Activated CD8-positive, alpha-beta T cell treated with anti-CD3 and anti-CD28 coated beads, Interleukin-2, amount 10 ng/mL, durations not matched to agents 7 days and 5 days (primary cell): ENCODE results near the gene KIF1B. TPM values are rescaled to one million over a fixed set of nuclear protein-coding genes. Genes with fewer than 3 reads are reported as not detected.
"Not testable (repeated sequence)": the region's sequence is repeated elsewhere in the genome, so short reads cannot be mapped to it uniquely, and the experiment has no call there.

Experiments used
- ATAC-seq: fragments of 150-1000 bp; cut with Tn5 transposase; one replicate; pipeline ENCODE4 v1.10.0; 2021; ENCODE audit warnings: moderate library complexity
- CTCF ChIA-PET: fragments of 350-600 bp; sonication (Branson Sonifier 250); formaldehyde crosslinking; loops from one replicate; lab custom pipeline; 2021; ENCODE audit warnings: antibody characterized with exemption; lab: Charles Lee
- POLR2A ChIA-PET: fragments of 350-600 bp; sonication (Branson Sonifier 250); formaldehyde crosslinking; loops from one replicate; lab custom pipeline; 2021; ENCODE audit warnings: antibody characterized with exemption; lab: Charles Lee
- DNase-seq: peaks from one replicate; pipeline ENCODE4 v3.0.0-alpha.2; 2020
- H3K27ac Mint-ChIP-seq: one replicate; pipeline ENCODE4 v1.8.0; 2021; ENCODE audit warnings: mild to moderate bottlenecking, mixed read lengths
- H3K27me3 Mint-ChIP-seq: one replicate; pipeline ENCODE4 v1.8.0; 2021; ENCODE audit warnings: low read depth, mixed read lengths
- H3K36me3 Mint-ChIP-seq: one replicate; pipeline ENCODE4 v1.8.0; 2021; ENCODE audit warnings: low read depth, mixed read lengths
- H3K4me1 Mint-ChIP-seq: one replicate; pipeline ENCODE4 v1.8.0; 2021; ENCODE audit warnings: low read depth, mixed read lengths
- H3K4me3 Mint-ChIP-seq: one replicate; pipeline ENCODE4 v1.8.0; 2021; ENCODE audit warnings: mild to moderate bottlenecking, mixed read lengths
- H3K9me3 Mint-ChIP-seq: one replicate; pipeline ENCODE4 v1.8.0; 2022; ENCODE audit warnings: mixed read lengths; ENCODE audit not compliant: insufficient read depth
- total RNA-seq, 2 experiments: library from RNA; stranded (reverse); gene quantifications; one replicate each; pipeline ENCODE4 v1.2.3, GENCODE V29; 2021

Gene KIF1B
- total RNA-seq, 2 experiments from 2014 or later, result 9.2 to 9.6 TPM

DNA sequence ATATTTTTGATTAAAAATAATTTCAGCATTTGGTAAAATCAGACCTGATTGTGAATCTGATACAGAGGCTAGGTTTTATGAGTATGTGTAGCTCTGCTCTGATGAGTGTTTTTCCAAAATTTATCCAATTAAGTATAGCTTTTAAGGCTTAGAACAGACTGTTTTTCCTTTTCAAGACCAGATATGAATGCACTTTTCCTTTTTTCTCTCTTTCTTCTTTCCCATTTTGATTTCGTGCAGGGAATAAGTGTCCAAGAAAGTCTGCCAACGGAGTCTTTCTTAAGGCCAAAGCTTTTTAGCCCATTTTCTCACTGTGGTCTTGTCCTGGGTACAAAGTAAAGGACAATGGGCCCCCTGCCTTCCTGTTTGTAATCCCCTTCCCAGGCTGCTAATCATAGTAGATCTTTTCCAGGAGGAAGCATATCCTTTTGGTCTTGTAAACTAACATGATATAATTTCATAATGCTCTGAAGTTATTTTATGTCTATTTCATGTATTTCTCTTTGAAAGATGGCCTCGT lies 2.9 kb downstream of the KIF1B start:
- POLR2A ChIA-PET, result no interaction called here
- Mint-ChIP-seq H3K27ac (no peak overlapping the region), H3K4me3 (no peak overlapping the region), H3K4me1 (peaks cover 49% of the 10 kb centered on the region), H3K9me3 (no peaks in the 10 kb centered on the region), H3K27me3 (peaks cover 17% of the 10 kb centered on the region), H3K36me3 (no peaks in the 10 kb centered on the region)
- no peak for DNase-seq
- CTCF ChIA-PET, result interaction anchor here (0.8 to 2.6 kb wide), 4 partner anchors 11 to 263 kb away, joined by 3 to 8 read pairs (median 4); partner anchors contain the start of gene CENPS
- no peak for ATAC-seq

- ATAC-seq, result peak; percentile 54
- H3K9me3 Mint-ChIP-seq, result no peaks in the 10 kb centered on the region
- no peak for DNase-seq
- peak overlapping the region; percentile 39 for H3K4me3 Mint-ChIP-seq
- ChIA-PET CTCF (interaction anchor here (0.7 to 1.9 kb wide), 8 partner anchors 11 to 279 kb away, joined by 3 to 6 read pairs (median 4); partner anchors contain the start of genes CENPS and PGD), POLR2A (no interaction called here)
- peaks cover 7% of the 10 kb centered on the region for H3K27me3 Mint-ChIP-seq
- no peaks in the 10 kb centered on the region for H3K36me3 Mint-ChIP-seq
- peaks cover 38% of the 10 kb centered on the region for H3K4me1 Mint-ChIP-seq
- no peak overlapping the region for H3K27ac Mint-ChIP-seq
Measured at GRCh38 chr1:10216090-10216749, 5.8 kb downstream of the KIF1B start.

- Mint-ChIP-seq H3K4me3 (no peak overlapping the region), H3K27ac (no peak overlapping the region), H3K27me3 (no peaks in the 10 kb centered on the region), H3K9me3 (no peaks in the 10 kb centered on the region), H3K4me1 (peaks cover 29% of the 10 kb centered on the region), H3K36me3 (no peaks in the 10 kb centered on the region)
- DNase-seq, result no peak
- CTCF ChIA-PET, result interaction anchor here (3.9 kb wide), 1 partner anchor 8 kb away, joined by 36 read pairs; the partner anchor contains the start of gene KIF1B
- no peak for ATAC-seq
- POLR2A ChIA-PET, result no interaction called here
Measured at GRCh38 chr1:10217748-10218441, 7.5 kb downstream of the KIF1B start.

- Mint-ChIP-seq H3K36me3 (no peaks in the 10 kb centered on the region), H3K4me3 (no peak overlapping the region), H3K27ac (no peak overlapping the region), H3K9me3 (no peaks in the 10 kb centered on the region), H3K27me3 (no peaks in the 10 kb centered on the region), H3K4me1 (peaks cover 23% of the 10 kb centered on the region)
- ATAC-seq (no peak), DNase-seq (no peak)
- ChIA-PET POLR2A (no interaction called here), CTCF (interaction anchor here (1.2 to 3.9 kb wide), 2 partner anchors 11 to 209 kb away, joined by 3 to 36 read pairs; partner anchors contain the start of gene KIF1B)
Measured at GRCh38 chr1:10220200-10220599, 9.8 kb downstream of the KIF1B start.

DNA sequence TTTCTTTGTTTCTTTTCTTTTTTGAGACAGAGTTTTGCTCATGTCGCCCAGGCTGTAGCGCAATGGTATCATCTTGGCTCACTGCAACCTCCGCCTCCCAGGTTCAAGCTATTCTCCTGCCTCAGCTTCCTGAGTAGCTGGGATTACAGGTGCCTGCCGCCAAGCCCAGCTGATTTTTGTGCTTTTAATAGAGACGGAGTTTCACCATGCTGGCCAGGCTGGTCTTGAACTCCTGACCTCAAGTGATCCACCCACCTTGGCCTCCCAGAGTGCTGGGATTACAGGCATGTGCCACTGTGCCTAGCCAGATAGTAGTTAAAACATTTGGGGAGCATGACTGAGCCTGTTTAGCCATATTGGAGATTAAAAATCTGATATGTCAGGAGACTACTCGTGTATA lies 10.3 kb downstream of the KIF1B start:
- H3K36me3 Mint-ChIP-seq, DNase-seq, H3K27ac Mint-ChIP-seq, H3K4me3 Mint-ChIP-seq, H3K27me3 Mint-ChIP-seq, H3K9me3 Mint-ChIP-seq, ATAC-seq, POLR2A ChIA-PET: not testable (repeated sequence)
- H3K4me1 Mint-ChIP-seq, result peaks cover 19% of the 10 kb centered on the region
- CTCF ChIA-PET, result interaction anchor here (1.0 to 3.9 kb wide), 3 partner anchors 11 to 271 kb away, joined by 3 to 36 read pairs (median 3); partner anchors contain the start of gene KIF1B

DNA sequence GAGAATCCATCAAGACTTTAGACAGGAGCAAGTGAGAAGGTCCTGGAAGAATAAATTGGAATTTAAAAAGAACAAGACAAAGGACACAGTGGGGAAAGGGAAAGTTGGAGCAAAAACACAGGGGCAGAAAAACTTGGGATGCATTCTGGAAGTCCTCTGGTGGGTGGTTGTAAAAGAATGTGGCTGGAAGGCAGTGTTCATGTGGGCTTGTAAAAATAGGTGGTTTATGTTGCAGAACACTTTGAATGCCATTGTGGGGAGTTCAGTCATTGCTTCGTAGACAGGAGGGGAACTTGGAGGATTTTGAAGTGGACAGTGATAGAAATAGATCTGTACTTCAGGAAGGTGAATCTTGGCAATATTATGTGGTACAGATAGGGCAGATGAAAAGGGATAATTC lies 15.2 kb downstream of the KIF1B start:
- DNase-seq (no peak), ATAC-seq (no peak)
- Mint-ChIP-seq H3K27me3 (no peaks in the 10 kb centered on the region), H3K27ac (no peak overlapping the region), H3K4me1 (no peaks in the 10 kb centered on the region), H3K36me3 (no peaks in the 10 kb centered on the region), H3K9me3 (no peaks in the 10 kb centered on the region), H3K4me3 (no peak overlapping the region)
- ChIA-PET CTCF (no interaction called here), POLR2A (no interaction called here)

DNA sequence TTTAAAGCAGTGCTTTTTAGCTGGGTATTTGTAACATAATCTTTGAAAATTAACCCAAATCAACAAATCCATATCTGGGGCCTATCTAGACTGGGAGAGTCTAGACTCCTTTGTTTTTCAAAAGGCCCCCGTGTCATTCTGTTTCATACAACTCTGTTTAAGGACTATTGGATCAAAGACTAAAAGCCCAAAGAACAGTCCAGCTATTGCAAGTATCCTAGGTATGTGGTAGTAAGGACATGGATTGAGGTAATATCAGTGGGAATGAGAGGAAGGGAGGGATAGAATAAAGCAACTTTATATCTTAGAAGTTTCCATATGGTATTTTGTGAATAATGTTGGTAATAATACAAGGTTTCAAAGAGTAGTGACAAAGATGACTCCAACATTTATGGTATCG lies 18.2 kb downstream of the KIF1B start:
- H3K4me3 Mint-ChIP-seq, result no peak overlapping the region
- H3K27ac Mint-ChIP-seq, result no peak overlapping the region
- ChIA-PET CTCF (no interaction called here), POLR2A (no interaction called here)
- no peaks in the 10 kb centered on the region for H3K36me3 Mint-ChIP-seq
- H3K9me3 Mint-ChIP-seq, result no peaks in the 10 kb centered on the region
- DNase-seq (no peak), ATAC-seq (no peak)
- no peaks in the 10 kb centered on the region for H3K27me3 Mint-ChIP-seq
- no peaks in the 10 kb centered on the region for H3K4me1 Mint-ChIP-seq

DNA sequence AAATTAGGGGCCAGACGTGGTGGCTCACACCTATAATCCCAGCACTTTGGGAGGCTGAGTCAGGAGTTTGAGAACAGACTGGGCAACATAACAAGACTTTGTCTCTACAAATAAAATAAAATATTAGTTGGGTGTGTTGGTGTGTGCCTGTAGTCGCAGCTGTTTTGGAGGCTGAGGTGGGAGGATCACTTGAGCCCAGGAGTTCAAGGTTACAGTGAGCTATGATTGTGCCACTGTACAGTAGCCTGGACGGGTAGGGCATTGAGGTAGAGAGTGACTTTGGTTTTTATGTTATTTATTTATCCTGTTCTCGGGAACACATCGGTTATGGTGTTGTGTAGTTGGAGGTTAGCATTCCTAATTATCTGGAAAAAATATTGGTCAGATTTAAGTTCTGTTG lies 19.5 kb downstream of the KIF1B start:
- Mint-ChIP-seq H3K4me3 (no peak overlapping the region), H3K9me3 (no peaks in the 10 kb centered on the region), H3K27me3 (no peaks in the 10 kb centered on the region), H3K27ac (no peak overlapping the region), H3K36me3 (no peaks in the 10 kb centered on the region), H3K4me1 (no peaks in the 10 kb centered on the region)
- no peak for DNase-seq
- CTCF ChIA-PET, result no interaction called here
- POLR2A ChIA-PET, result no interaction called here
- ATAC-seq, result no peak

GRCh38 chr1:10232163-10232562 lies 21.8 kb downstream of the KIF1B start:
- Mint-ChIP-seq H3K4me1 (peaks cover under 1% of the 10 kb centered on the region), H3K27ac (no peak overlapping the region), H3K9me3 (no peaks in the 10 kb centered on the region), H3K27me3 (no peaks in the 10 kb centered on the region), H3K4me3 (no peak overlapping the region), H3K36me3 (no peaks in the 10 kb centered on the region)
- DNase-seq (no peak), ATAC-seq (no peak)
- CTCF ChIA-PET, result interaction anchor here (1.2 kb wide), 1 partner anchor 22 kb away, joined by 3 read pairs; the partner anchor contains the start of gene KIF1B
- POLR2A ChIA-PET, result no interaction called here

GRCh38 chr1:10236405-10237156 lies 26.2 kb downstream of the KIF1B start:
- ChIA-PET CTCF (interaction anchor here (0.8 kb wide), 1 partner anchor 21 kb away, joined by 3 read pairs; no protein-coding TSS in a partner anchor), POLR2A (interaction anchor here (0.5 kb wide), 1 partner anchor 193 kb away, joined by 3 read pairs; the partner anchor contains the start of gene CENPS)
- no peaks in the 10 kb centered on the region for H3K36me3 Mint-ChIP-seq
- H3K4me3 Mint-ChIP-seq, result no peak overlapping the region
- no peaks in the 10 kb centered on the region for H3K27me3 Mint-ChIP-seq
- DNase-seq (no peak), ATAC-seq (no peak)
- H3K27ac Mint-ChIP-seq, result no peak overlapping the region
- peaks cover 3% of the 10 kb centered on the region for H3K4me1 Mint-ChIP-seq
- H3K9me3 Mint-ChIP-seq, result no peaks in the 10 kb centered on the region

GRCh38 chr1:10237157-10237539 lies 26.8 kb downstream of the KIF1B start:
- Mint-ChIP-seq H3K36me3 (no peaks in the 10 kb centered on the region), H3K4me3 (no peak overlapping the region), H3K4me1 (peaks cover 3% of the 10 kb centered on the region), H3K27ac (no peak overlapping the region), H3K27me3 (no peaks in the 10 kb centered on the region), H3K9me3 (no peaks in the 10 kb centered on the region)
- DNase-seq (no peak), ATAC-seq (no peak)
- ChIA-PET POLR2A (no interaction called here), CTCF (interaction anchor here (0.8 kb wide), 1 partner anchor 21 kb away, joined by 3 read pairs; no protein-coding TSS in a partner anchor)
